Fibroblast of lung (primary cell): Measurements from ENCODE around the gene RIPOR3. TPM values are rescaled to one million over a fixed set of nuclear protein-coding genes. Genes with fewer than 3 reads are reported as not detected.
A peak's percentile ranks its signal among the peaks of the same experiment; 100 is the strongest.

Source experiments
- DNase-seq, 2 donors: peaks; one replicate each; pipeline versions ENCODE4 v3.0.0 to v3.0.0-alpha.2; 2010; ENCODE audit warnings: low read depth in 2 of 2
- H2AFZ ChIP-seq: 2 replicates; pipeline ENCODE4 v1.5.1; 2012; ENCODE audit warnings: low read length, control low read depth, inconsistent platforms
- H3K27ac ChIP-seq: 2 replicates; pipeline ENCODE4 v1.5.1; 2011; ENCODE audit warnings: low read length, control low read depth; ENCODE audit not compliant: insufficient read depth
- H3K27me3 ChIP-seq: 2 replicates; pipeline ENCODE4 v1.5.1; 2011; ENCODE audit warnings: mild to moderate bottlenecking, low read length; ENCODE audit not compliant: control insufficient read depth, insufficient read depth
- H3K36me3 ChIP-seq: 2 replicates; pipeline ENCODE4 v1.5.1; 2011; ENCODE audit warnings: low read length; ENCODE audit not compliant: control insufficient read depth, insufficient read depth
- H3K4me1 ChIP-seq: 2 replicates; pipeline ENCODE4 v1.5.1; 2011; ENCODE audit warnings: low read length; ENCODE audit not compliant: control insufficient read depth, insufficient read depth; ENCODE audit errors: extremely low read depth
- H3K4me2 ChIP-seq: 2 replicates; pipeline ENCODE4 v1.5.1; 2011; ENCODE audit warnings: low read length, control low read depth; ENCODE audit not compliant: insufficient read depth; ENCODE audit errors: extremely low read depth
- H3K4me3 ChIP-seq, 4 experiments: fragments of 200-600 bp in 1 of 4; sonication (generic) in 1 of 4; replicated peaks in 1 of 4; 2 replicates each; pipeline ENCODE4 v1.5.1; 2011 to 2016; ENCODE audit warnings: low read length in 4 of 4, low read depth in 3 of 4, mild to moderate bottlenecking in 3 of 4, control low read depth in 2 of 4, inconsistent platforms in 1 of 4, mixed read lengths in 1 of 4; ENCODE audit not compliant: insufficient read depth in 1 of 4; ENCODE audit errors: control extremely low read depth in 1 of 4
- H3K79me2 ChIP-seq: 2 replicates; pipeline ENCODE4 v1.5.1; 2012; ENCODE audit warnings: mild to moderate bottlenecking, low read length, inconsistent platforms; ENCODE audit not compliant: control insufficient read depth, insufficient read depth
- H3K9ac ChIP-seq: 2 replicates; pipeline ENCODE4 v1.5.1; 2011; ENCODE audit warnings: mild to moderate bottlenecking, low read length, control low read depth; ENCODE audit not compliant: insufficient read depth
- H3K9me3 ChIP-seq: 2 replicates; pipeline ENCODE4 v1.5.1; 2012; ENCODE audit warnings: low read depth, low read length; ENCODE audit not compliant: control insufficient read depth, insufficient read depth
- H4K20me1 ChIP-seq: 2 replicates; pipeline ENCODE4 v1.5.1; 2011; ENCODE audit warnings: low read length; ENCODE audit not compliant: control insufficient read depth, insufficient read depth; ENCODE audit errors: extremely low read depth
- CTCF ChIP-seq, 2 donors: IDR thresholded peaks in 1 of 2; conservative IDR thresholded peaks in 1 of 2; 1 replicate in 1 of 2; 2 replicates in 1 of 2; pipeline ENCODE4 v1.5.1; 2011 to 2012; ENCODE audit warnings: low read length in 2 of 2, control low read depth in 1 of 2, inconsistent platforms in 1 of 2, low read depth in 1 of 2, mild to moderate bottlenecking in 1 of 2
- EZH2 ChIP-seq: IDR thresholded peaks from 2 replicates; pipeline ENCODE4 v1.5.1; 2012; ENCODE audit warnings: low read length, control low read depth, mild to moderate bottlenecking; ENCODE audit errors: missing control alignments
- polyA plus RNA-seq, 2 donors: library from polyadenylated mRNA; depleted of rRNA in 1 of 2; stranded (reverse) in 1 of 2; unstranded in 1 of 2; fragments of >200 nt; gene quantifications; 2 replicates each; pipeline ENCODE4 v1.2.1, GENCODE V29; 2011 to 2012; ENCODE audit warnings: missing spikeins in 1 of 2
- total RNA-seq: library from RNA; depleted of rRNA; stranded (reverse); fragments of >200 nt; gene quantifications from 2 replicates; pipeline ENCODE4 v1.2.1, GENCODE V29; 2014

RIPOR3 gene
- total and polyA plus RNA-seq, 2 donors (not counting 1 experiment from before 2014, with no cell fraction given) = 2.0 to 4.1 TPM

GRCh38 chr20:50731930-50732690, 40.8 kb upstream of the RIPOR3 start:
- Histone ChIP-seq H3K9me3 (no peaks in the 10 kb centered on the region), H3K27ac (no peak overlapping the region), H3K4me1 (peaks cover 5% of the 10 kb centered on the region), H3K4me2 (peak overlapping the region; percentile 82), H4K20me1 (no peaks in the 10 kb centered on the region), H3K9ac (no peak overlapping the region), H3K4me3 (peak overlapping the region; percentile 28 to 68 (median 46)), H3K27me3 (peaks cover 5% of the 10 kb centered on the region), H3K79me2 (no peaks in the 10 kb centered on the region), H3K36me3 (no peaks in the 10 kb centered on the region), H2AFZ (no peak overlapping the region)
- no peak for DNase-seq
- peak; percentile 62 for TF ChIP-seq EZH2
- no peak for TF ChIP-seq CTCF (conservative IDR thresholded peaks at IDR 0.05 in 1 of 2, IDR thresholded peaks at IDR 0.05 in 1 of 2; ENCODE audit: low read depth in 1 of 2, low read length in 2 of 2)

- H2AFZ ChIP-seq = peak within 1 kb of the TSS; percentile 58
- TF ChIP-seq CTCF (conservative IDR thresholded peaks at IDR 0.05 in 1 of 2, IDR thresholded peaks at IDR 0.05 in 1 of 2; ENCODE audit: low read depth in 1 of 2, low read length in 2 of 2) (no peak), EZH2 (no peak)
- H3K9ac ChIP-seq = peak within 1 kb of the TSS; percentile 44
- H3K27ac ChIP-seq = no peak within 1 kb of the TSS
- no peaks in the 10 kb centered on the region for H3K79me2 ChIP-seq
- no peaks in the 10 kb centered on the region for H3K36me3 ChIP-seq
- H3K27me3 ChIP-seq = peaks cover 5% of the 10 kb centered on the region
- H3K4me1 ChIP-seq = peaks cover 5% of the 10 kb centered on the region
- H3K9me3 ChIP-seq = no peaks in the 10 kb centered on the region
- H4K20me1 ChIP-seq = no peaks in the 10 kb centered on the region
- peak; percentile 89 to 93 for DNase-seq
- peak within 1 kb of the TSS; percentile 41 to 68 (median 58) for H3K4me3 ChIP-seq
- peak within 1 kb of the TSS; percentile 86 for H3K4me2 ChIP-seq
Observed at GRCh38 chr20:50731055-50731929, 40.0 kb upstream of the RIPOR3 start, which contains the start of gene PARD6B. TSS of gene PARD6B (plus strand) at chr20:50731580. CDS start at chr20:50731787, 207 bp downstream.

GRCh38 chr20:50730765-50731054, 39.4 kb upstream of the RIPOR3 start:
- peaks cover 4% of the 10 kb centered on the region for H3K4me1 ChIP-seq
- no peaks in the 10 kb centered on the region for H4K20me1 ChIP-seq
- DNase-seq = no peak
- no peak overlapping the region for H3K27ac ChIP-seq
- no peaks in the 10 kb centered on the region for H3K36me3 ChIP-seq
- H3K4me3 ChIP-seq = peak overlapping the region; percentile 41 to 68 (median 58)
- peak overlapping the region; percentile 86 for H3K4me2 ChIP-seq
- peak overlapping the region; percentile 44 for H3K9ac ChIP-seq
- TF ChIP-seq EZH2 (no peak), CTCF (conservative IDR thresholded peaks at IDR 0.05 in 1 of 2, IDR thresholded peaks at IDR 0.05 in 1 of 2; ENCODE audit: low read depth in 1 of 2, low read length in 2 of 2) (no peak)
- H2AFZ ChIP-seq = peak overlapping the region; percentile 58
- no peaks in the 10 kb centered on the region for H3K79me2 ChIP-seq
- H3K9me3 ChIP-seq = no peaks in the 10 kb centered on the region
- peaks cover 5% of the 10 kb centered on the region for H3K27me3 ChIP-seq
